Dermis blood vessel endothelial cell (primary cell): ENCODE data around the gene MTHFR. TPM values are rescaled to one million over a fixed set of nuclear protein-coding genes. Genes with fewer than 3 reads are reported as not detected.
"Not testable (repeated sequence)": the region's sequence is repeated elsewhere in the genome, so short reads cannot be mapped to it uniquely, and the experiment has no call there.

Experiments used
- DNase-seq: peaks from one replicate; pipeline ENCODE4 v3.0.0; 2010
- total RNA-seq: library from RNA; depleted of rRNA; stranded (reverse); fragments of >200 nt; gene quantifications from 2 replicates; pipeline ENCODE4 v1.2.3, GENCODE V29; 2014

MTHFR gene
- total RNA-seq, 1 donor from 2014 or later = 46.3 TPM

GRCh38 chr1:11833497-11833896, 27.7 kb upstream of the MTHFR start:
- DNase-seq = no peak

GRCh38 chr1:11831945-11832725, 26.4 kb upstream of the MTHFR start:
- no peak for DNase-seq

DNA sequence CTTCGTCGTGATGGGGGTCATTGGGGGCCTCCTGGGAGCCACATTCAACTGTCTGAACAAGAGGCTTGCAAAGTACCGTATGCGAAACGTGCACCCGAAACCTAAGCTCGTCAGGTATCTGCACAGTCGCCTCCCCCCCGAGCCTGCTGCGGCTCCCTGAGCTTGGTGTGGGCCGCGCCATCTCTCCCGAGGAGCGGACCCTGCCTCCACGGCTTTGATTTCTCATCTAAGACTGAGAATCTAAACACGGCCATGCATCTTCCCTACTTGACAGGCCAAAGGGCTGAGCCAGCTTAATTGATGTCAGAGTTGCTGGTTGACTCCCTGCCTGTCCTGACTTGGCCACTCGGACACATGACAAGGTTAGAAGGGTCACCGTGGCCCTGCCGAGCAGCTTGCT, 22.7 kb upstream of the MTHFR start:
- DNase-seq = no peak

GRCh38 chr1:11826946-11827345, 21.2 kb upstream of the MTHFR start:
- DNase-seq = no peak

- DNase-seq = no peak
These were observed 19.4 kb upstream of the MTHFR start for GRCh38 chr1:11825131-11825530.

- no peak for DNase-seq
These were observed 17.8 kb upstream of the MTHFR start for GRCh38 chr1:11823366-11824137.

DNA sequence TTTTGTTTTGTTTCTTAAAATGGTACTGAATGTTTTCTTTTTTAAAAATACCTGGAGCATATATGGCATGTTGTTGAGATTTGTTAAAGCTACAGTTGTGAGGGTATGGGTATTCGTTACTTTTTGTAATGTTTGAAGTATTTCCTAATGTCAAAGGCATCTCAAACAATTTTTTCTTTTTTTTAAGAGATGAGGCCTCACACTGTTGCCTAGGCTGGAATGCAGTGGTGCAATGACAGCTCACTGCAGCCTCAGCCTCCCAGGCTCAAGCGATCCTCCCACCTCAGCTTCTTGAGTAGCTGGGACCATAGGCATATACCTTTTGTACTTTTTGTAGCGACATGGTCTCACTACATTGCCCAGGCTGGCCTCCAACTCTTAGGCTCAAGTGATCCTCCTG, 16.3 kb upstream of the MTHFR start:
- DNase-seq = no peak

GRCh38 chr1:11817192-11817591, 11.4 kb upstream of the MTHFR start:
- DNase-seq = no peak

DNA sequence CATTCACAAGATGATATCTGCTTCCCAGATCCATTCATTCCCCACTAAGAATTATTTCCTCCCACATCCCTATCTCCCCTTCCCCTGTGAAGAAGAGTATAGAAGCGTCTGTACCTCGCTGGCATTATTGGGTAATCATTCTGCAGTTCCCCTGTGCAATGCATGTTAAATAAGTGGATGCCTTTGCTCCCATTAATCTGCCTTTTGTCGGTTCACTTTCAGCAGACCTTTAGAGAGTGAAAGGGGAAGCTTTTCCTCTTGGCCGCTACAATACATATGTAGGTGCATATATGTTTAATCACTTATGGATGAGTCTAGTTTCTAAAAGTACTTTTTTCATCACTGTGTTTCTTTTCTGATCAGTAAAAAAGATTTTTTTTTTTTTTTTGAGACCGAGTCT, 7.3 kb upstream of the MTHFR start:
- DNase-seq = no peak

- DNase-seq = no peak
These were observed 1.4 kb upstream of the MTHFR start for GRCh38 chr1:11807133-11807532.

DNA sequence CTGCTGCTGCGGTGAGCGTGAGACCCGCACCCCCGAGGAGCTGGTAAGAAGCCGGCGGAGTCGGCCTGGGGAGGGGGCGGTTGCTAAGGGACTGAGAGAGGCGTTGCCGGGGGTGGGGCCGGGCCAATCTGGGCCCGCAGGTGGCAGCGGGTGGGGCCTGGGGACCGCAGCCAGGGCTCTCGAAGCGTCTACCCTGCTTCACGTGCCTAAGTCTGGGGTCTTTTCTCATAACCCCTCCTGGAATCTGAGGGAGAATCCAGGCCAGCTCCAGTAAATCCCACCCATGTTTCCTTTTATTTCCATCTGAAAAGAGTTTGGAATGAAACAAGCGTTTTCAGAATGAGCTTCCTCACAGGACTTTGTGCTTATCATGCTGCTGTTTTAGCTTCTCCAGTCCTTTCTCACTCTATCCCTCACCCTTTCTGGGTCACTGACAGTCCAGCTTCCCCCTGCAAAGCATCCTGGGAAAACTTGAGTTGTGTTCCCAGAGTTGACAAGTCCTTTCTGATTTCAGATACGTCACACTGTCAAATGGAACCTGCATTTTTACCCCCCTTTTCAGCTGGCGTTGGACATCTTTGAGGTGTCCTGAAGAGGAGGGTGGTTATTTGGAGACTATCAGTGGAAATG, 658 bp upstream of the MTHFR start:
- peak; percentile 41 for DNase-seq

DNA sequence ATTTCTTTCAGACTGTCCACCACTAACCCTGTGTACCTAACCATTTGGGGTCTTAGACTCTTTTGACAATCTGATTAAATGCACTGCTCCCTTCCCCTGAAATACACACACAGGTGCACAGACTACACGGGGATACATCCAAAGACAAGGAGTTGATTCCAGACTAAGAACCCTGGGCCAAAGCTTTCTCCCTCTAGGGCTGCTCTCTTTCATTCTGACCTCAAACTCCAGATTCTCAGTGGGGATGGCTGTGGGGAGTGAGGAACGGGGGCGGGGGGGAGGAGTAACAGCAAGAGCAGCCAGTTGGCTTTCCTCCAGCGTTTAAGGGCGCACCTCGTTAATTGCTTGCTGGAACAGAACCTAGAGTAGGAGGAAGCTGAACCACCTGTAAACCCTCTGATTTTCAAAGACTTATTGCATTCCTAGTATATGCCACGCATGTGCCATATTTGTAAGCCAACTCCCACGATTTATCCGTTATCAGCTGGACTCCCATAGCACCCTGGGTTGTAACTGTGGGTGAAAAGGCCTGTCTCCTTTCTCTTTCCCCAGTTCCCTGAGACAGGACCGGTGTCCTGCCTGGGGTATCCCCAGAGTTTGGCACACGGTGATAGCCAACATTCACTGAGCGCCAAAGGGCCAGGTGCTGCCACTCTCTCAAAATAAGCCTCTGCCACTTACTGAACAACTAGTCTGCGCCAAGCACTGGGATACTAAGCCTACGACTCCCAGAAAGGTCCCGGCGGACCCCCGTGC, 920 bp downstream of the MTHFR start:
- peak; percentile 37 for DNase-seq

- not testable (repeated sequence) for DNase-seq
These were observed 1.7 kb downstream of the MTHFR start for GRCh38 chr1:11803924-11804665.

- peak; percentile 89 for DNase-seq
These were observed 2.5 kb downstream of the MTHFR start for GRCh38 chr1:11802973-11803885.

- peak; percentile 31 for DNase-seq
These were observed 3.2 kb downstream of the MTHFR start for GRCh38 chr1:11802616-11802972.

DNA sequence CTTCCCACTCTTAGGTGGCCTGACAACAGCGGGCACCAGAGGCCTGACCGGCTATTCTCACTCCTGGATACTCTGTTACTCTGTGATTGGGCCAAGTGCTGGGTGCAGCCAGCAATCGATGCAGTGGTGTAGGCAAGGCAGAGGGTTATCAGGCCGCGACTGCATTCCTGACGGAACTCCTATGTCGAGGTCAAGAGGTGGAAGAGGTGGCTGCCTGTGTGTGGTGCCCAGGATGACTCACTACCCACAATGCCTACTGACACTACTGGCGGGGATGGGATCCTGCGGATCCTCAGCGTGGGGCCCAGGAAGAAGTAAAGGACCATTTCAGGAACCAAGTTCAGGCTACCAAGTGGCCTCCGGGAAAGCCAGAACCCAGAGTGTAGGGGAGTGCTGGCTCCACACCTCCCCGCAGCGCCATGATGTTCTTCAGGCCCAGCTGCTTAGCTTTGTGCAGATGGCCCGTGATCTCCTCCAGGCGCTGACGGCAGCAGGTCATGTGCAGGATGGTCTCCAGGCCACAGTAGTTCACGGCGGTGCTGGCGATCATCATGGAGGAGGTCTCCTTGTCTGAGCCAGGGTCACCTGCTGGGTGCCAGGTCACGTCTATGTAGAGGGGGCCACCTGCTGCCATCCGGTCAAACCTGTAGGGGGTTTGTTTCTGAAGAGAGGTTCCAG, 4.9 kb downstream of the MTHFR start:
- no peak for DNase-seq

- no peak for DNase-seq
These were observed 5.4 kb downstream of the MTHFR start for GRCh38 chr1:11800391-11800755.

DNA sequence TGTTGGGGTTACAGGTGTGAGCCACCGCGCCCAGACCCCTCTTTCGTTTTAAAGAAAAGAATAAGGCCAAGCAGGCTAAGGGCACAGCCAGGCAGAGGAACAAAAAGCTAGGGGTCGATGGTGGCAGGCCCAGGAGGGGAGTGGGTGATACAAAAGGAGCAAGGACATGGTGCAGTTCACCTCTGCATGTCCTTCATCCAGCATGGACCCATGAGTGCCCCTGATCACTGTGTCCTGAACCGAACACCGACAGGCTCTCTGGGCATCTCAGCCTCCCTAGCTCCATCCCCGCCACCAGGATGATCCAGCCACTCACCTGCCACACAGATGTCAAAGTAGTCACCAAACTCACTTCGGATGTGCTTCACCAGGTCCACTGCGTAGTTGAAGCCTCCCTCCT, 5.9 kb downstream of the MTHFR start:
- DNase-seq = no peak

- no peak for DNase-seq
These were observed 6.7 kb downstream of the MTHFR start for GRCh38 chr1:11799099-11799498.

DNA sequence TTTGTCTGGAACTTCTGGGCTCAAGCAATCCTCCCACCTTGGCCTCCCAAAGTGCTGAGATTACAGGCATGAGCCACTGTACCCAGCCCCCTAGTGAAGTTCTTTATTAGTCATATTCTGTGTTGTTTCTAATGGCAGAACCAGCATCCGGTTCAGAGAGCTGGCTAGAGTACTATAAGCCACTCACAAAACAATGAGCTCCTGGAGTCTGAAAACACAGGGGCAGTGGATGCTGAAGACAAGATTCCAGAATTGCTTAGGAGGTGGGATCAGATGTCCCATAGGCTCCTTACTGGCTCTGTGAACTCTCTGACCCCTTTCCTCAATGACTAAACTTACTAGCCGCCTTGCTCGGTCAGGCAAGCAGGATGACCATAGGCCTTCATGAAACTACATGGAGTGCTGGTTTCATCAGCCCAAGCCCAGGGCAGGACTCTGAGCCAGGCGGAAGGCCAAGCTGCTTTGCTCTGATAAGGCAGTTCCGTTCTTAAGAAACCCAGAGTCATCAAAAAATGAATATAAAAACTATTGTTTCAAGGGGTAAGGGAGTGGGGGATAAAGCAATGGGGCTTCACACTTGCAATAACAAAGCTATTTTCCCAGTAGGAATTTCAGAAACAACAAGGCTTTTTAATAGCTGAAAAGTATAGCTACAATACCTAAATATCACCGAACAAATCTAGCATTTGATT, 8.1 kb downstream of the MTHFR start:
- DNase-seq = peak; percentile 82
